ENCODE results near the gene RASSF8. TPM values are rescaled to one million over a fixed set of nuclear protein-coding genes. Genes with fewer than 3 reads are reported as not detected.

RASSF8 gene
- total RNA-seq, 1 donor from 2014 or later, result 77.0 TPM

DNA sequence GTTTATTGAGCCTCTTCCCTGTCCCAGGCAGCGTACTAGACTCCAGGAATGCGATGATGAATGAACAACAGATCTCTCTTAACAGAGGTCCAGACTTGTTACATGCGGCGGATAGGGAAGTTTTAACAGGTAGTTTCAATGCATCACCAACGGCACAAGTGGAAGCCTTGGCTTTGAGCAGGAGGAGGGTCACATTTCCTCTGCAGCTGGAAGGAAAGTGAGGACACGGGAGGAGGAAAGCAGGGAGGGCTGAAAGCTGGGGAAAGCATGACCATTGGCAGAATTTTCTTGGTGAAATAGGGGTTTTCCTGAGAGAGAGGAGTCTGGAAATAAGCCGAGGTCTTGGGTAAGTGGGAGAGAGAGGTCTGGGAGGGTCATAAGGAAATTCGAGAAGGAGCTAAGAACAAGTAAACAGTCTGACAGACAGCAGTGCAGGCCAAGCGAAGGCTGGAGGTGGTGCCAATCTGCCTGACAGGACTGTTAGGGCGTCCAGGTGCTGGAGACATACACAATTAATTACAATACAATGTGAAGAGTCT is 150.9 kb downstream of the RASSF8 start:
- peaks cover 24% of the 10 kb centered on the region for H3K4me1 Mint-ChIP-seq
- no peak for TF ChIP-seq EZH2phosphoT487 (IDR thresholded peaks at IDR 0.05)
- no peak for TF ChIP-seq EZH2 (IDR thresholded peaks at IDR 0.05)
- TF ChIP-seq, protein P1, sequence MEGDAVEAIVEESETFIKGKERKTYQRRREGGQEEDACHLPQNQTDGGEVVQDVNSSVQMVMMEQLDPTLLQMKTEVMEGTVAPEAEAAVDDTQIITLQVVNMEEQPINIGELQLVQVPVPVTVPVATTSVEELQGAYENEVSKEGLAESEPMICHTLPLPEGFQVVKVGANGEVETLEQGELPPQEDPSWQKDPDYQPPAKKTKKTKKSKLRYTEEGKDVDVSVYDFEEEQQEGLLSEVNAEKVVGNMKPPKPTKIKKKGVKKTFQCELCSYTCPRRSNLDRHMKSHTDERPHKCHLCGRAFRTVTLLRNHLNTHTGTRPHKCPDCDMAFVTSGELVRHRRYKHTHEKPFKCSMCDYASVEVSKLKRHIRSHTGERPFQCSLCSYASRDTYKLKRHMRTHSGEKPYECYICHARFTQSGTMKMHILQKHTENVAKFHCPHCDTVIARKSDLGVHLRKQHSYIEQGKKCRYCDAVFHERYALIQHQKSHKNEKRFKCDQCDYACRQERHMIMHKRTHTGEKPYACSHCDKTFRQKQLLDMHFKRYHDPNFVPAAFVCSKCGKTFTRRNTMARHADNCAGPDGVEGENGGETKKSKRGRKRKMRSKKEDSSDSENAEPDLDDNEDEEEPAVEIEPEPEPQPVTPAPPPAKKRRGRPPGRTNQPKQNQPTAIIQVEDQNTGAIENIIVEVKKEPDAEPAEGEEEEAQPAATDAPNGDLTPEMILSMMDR (IDR thresholded peaks at IDR 0.05), result no peak

DNA sequence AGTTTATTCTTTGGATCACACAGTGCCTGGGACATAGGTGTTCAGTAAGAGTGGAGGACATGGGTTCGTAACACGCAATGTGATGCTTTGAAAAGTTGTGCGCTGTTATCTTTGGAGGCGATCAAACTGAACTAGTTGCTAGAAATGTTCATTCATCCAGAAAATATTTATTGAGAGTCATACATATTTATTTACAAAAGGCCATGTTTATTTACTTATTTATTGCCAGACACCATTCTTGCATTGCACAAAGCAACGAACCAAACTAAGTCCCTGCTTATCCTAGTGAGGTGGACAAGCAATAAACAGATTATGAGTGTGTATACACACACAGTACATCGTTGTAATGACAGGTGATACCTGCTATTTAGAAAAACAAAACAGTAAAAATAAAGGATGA is 153.8 kb downstream of the RASSF8 start:
- H3K79me2 ChIP-seq (ENCODE audit: low read depth), result no peaks in the 10 kb centered on the region
- H3K27me3 ChIP-seq, result peaks cover 74% of the 10 kb centered on the region
- no peak overlapping the region for H3K27ac Mint-ChIP-seq
- no peak overlapping the region for H3K4me3 Mint-ChIP-seq
- TF ChIP-seq EZH2 (IDR thresholded peaks at IDR 0.05) (peak; percentile 7), EZH2phosphoT487 (IDR thresholded peaks at IDR 0.05) (no peak)
- TF ChIP-seq, protein P1 (IDR thresholded peaks at IDR 0.05), result no peak
- peaks cover 4% of the 10 kb centered on the region for H4K20me1 ChIP-seq (ENCODE audit: low read depth)
- no peaks in the 10 kb centered on the region for H3K9me3 Mint-ChIP-seq
- H3K4me1 ChIP-seq, result peaks cover 33% of the 10 kb centered on the region
- H3K9me3 ChIP-seq (ENCODE audit: low read depth), result no peaks in the 10 kb centered on the region
- no peak for DNase-seq (ENCODE audit: low spot score)
- H3K36me3 ChIP-seq, result no peaks in the 10 kb centered on the region
- peak overlapping the region; percentile 67 for H3K4me3 ChIP-seq
- peaks cover 34% of the 10 kb centered on the region for H3K4me1 Mint-ChIP-seq
- no peak overlapping the region for H3K27ac ChIP-seq
- H3K9ac ChIP-seq, result no peak overlapping the region
- H3F3A ChIP-seq (ENCODE audit: low read depth), result peaks cover 36% of the 10 kb centered on the region
- peaks cover 5% of the 10 kb centered on the region for H3K27me3 Mint-ChIP-seq (ENCODE audit: insufficient read depth, low read depth)
- no peaks in the 10 kb centered on the region for H3K36me3 Mint-ChIP-seq
- H2AFZ ChIP-seq (replicated peaks), result no peak overlapping the region
- peak overlapping the region; percentile 93 for H3K4me2 ChIP-seq

More for the DNA sequence above, 150.9 kb downstream of the RASSF8 start:
- Histone ChIP-seq H3K27me3 (peaks cover 46% of the 10 kb centered on the region), H3K4me1 (peaks cover 33% of the 10 kb centered on the region), H3K36me3 (no peaks in the 10 kb centered on the region), H3K4me2 (no peak overlapping the region), H3K79me2 (ENCODE audit: low read depth) (no peaks in the 10 kb centered on the region), H3F3A (ENCODE audit: low read depth) (peaks cover 23% of the 10 kb centered on the region), H3K9ac (no peak overlapping the region), H3K4me3 (no peak overlapping the region), H3K9me3 (ENCODE audit: low read depth) (no peaks in the 10 kb centered on the region), H3K27ac (no peak overlapping the region), H2AFZ (replicated peaks) (no peak overlapping the region), H4K20me1 (ENCODE audit: low read depth) (peaks cover 4% of the 10 kb centered on the region)
- Mint-ChIP-seq H3K36me3 (no peaks in the 10 kb centered on the region), H3K27ac (no peak overlapping the region), H3K4me3 (no peak overlapping the region), H3K27me3 (ENCODE audit: insufficient read depth, low read depth) (peaks cover 5% of the 10 kb centered on the region), H3K9me3 (no peaks in the 10 kb centered on the region)
- DNase-seq (ENCODE audit: low spot score), result no peak

DNA sequence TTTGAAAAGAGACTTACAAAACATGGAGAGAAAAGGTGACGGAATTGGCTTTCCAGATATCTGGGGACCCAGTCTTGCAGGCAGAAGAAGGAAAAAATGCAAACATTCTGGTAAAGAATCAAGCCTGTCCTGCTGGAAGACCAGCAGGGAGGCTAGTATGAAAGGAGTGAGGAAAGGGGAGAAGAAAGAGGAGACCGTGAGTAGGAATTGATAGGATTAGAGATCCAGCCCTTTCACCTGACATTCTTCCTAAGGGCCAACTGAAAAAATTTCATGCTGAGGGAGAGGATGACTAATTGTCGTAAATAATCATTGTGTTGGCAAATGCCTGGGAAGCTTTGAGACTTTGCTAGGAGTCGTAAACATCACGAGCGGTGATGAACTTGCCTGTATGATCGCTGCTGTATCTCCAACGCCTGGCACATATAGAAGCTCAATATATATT is 154.2 kb downstream of the RASSF8 start:
- Mint-ChIP-seq H3K36me3 (no peaks in the 10 kb centered on the region), H3K27me3 (ENCODE audit: insufficient read depth, low read depth) (peaks cover 5% of the 10 kb centered on the region), H3K9me3 (no peaks in the 10 kb centered on the region)

More for the DNA sequence above, 154.2 kb downstream of the RASSF8 start:
- TF ChIP-seq EZH2phosphoT487 (IDR thresholded peaks at IDR 0.05), result no peak
- no peak for TF ChIP-seq EZH2 (IDR thresholded peaks at IDR 0.05)
- TF ChIP-seq, protein P1 (IDR thresholded peaks at IDR 0.05), result no peak
- Histone ChIP-seq H4K20me1 (ENCODE audit: low read depth) (peaks cover 4% of the 10 kb centered on the region), H2AFZ (replicated peaks) (no peak overlapping the region), H3K27me3 (peaks cover 79% of the 10 kb centered on the region), H3K27ac (no peak overlapping the region), H3K36me3 (no peaks in the 10 kb centered on the region), H3K9me3 (ENCODE audit: low read depth) (no peaks in the 10 kb centered on the region), H3K4me2 (peak overlapping the region; percentile 93), H3K79me2 (ENCODE audit: low read depth) (no peaks in the 10 kb centered on the region), H3K9ac (no peak overlapping the region), H3K4me1 (peaks cover 33% of the 10 kb centered on the region), H3F3A (ENCODE audit: low read depth) (peaks cover 36% of the 10 kb centered on the region), H3K4me3 (peak overlapping the region; percentile 67)
- H3K27ac Mint-ChIP-seq, result no peak overlapping the region
- peaks cover 34% of the 10 kb centered on the region for H3K4me1 Mint-ChIP-seq
- DNase-seq (ENCODE audit: low spot score), result peak; percentile 64
- H3K4me3 Mint-ChIP-seq, result peak overlapping the region; percentile 87
